GM12878 (cell line): Measurements from ENCODE around the gene NRG2.

Source experiments
- NFYA ChIP-seq: IDR thresholded peaks from 2 replicates; pipeline ENCODE4 v1.6.1; 2011; ENCODE audit warnings: low read depth, mild to moderate bottlenecking, low read length, improper control_type of control experiment, borderline replicate concordance
- POLR2A ChIP-seq: IDR thresholded peaks from 2 replicates; pipeline ENCODE4 v1.6.1; 2011; ENCODE audit warnings: low read depth, mild to moderate bottlenecking, low read length
- POLR2AphosphoS2 ChIP-seq: IDR thresholded peaks from 2 replicates; pipeline ENCODE4 v1.6.1; 2011; ENCODE audit warnings: low read depth, mild to moderate bottlenecking, low read length, improper control_type of control experiment, moderate library complexity
- RBBP5 ChIP-seq: fragments of 200-600 bp; sonication (generic); conservative IDR thresholded peaks from 2 replicates; pipeline ENCODE4 v1.6.1; 2016
- RFX5 ChIP-seq: IDR thresholded peaks from 2 replicates; pipeline ENCODE4 v1.6.1; 2011; ENCODE audit warnings: low read depth, low read length, improper control_type of control experiment
- SPI1 ChIP-seq: IDR thresholded peaks from 2 replicates; pipeline ENCODE4 v1.6.1; 2011; ENCODE audit warnings: low read depth, mild to moderate bottlenecking, low read length, moderate library complexity, borderline replicate concordance; ENCODE audit not compliant: insufficient read depth
- ZNF274 ChIP-seq: IDR thresholded peaks from one replicate; pipeline ENCODE4 v1.8.0; 2011; ENCODE audit not compliant: insufficient read length, insufficient read depth
- TF ChIP-seq, protein P1 (sequence below), 3 experiments: IDR thresholded peaks in 2 of 3; conservative IDR thresholded peaks in 1 of 3; 2 replicates each; pipeline ENCODE4 v1.5.1; 2011; ENCODE audit warnings: low read depth in 3 of 3, low read length in 3 of 3, mild to moderate bottlenecking in 3 of 3, control low read depth in 2 of 3, moderate library complexity in 2 of 3, inconsistent platforms in 1 of 3, mixed read lengths in 1 of 3; ENCODE audit not compliant: control insufficient read depth in 2 of 3, insufficient read depth in 1 of 3; ENCODE audit errors: extremely low read depth in 1 of 3
- TF ChIP-seq, protein P2 (sequence below): fragments of 450-650 bp; IDR thresholded peaks from 2 replicates; pipeline ENCODE4 v1.6.1; 2016; ENCODE audit warnings: mild to moderate bottlenecking
- TF ChIP-seq, protein P3 (sequence below): IDR thresholded peaks from 2 replicates; pipeline ENCODE4 v1.6.1; 2012; ENCODE audit warnings: low read depth, low read length, improper control_type of control experiment

DNA sequence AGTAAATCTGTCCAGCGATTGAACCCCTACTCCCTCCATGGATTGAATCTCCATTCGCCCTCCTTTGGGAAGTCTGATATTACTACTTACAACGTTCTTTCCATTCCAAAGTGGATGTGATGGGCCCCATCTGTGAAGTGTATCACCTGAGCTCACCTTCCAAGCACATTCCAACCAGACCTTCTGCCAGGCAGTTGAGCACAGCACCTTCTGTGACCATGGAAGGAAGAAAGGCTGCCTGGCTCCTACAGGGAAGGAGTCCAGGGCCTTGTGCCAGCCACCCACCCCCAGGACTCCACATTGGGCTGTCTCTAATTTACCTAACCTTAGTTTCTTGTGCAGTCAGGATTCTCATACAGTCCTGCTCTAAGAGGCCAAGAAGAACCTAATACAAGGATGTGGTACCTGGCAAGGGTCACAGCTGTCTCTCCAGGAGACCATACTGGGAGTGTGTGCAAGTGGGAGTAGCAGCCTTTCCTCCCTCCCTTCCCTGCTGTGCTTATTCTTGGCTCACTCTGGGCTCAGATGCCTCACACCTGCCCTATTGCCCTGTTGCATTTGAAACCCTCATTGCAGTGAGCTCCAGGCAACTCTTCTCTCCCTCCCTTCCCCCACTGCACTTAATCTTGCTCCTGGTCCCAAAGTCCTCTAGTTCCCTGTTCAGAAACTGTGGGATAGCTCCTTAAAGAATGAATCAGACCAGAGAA, 116.1 kb downstream of the NRG2 start:
- TF ChIP-seq, protein P1, sequence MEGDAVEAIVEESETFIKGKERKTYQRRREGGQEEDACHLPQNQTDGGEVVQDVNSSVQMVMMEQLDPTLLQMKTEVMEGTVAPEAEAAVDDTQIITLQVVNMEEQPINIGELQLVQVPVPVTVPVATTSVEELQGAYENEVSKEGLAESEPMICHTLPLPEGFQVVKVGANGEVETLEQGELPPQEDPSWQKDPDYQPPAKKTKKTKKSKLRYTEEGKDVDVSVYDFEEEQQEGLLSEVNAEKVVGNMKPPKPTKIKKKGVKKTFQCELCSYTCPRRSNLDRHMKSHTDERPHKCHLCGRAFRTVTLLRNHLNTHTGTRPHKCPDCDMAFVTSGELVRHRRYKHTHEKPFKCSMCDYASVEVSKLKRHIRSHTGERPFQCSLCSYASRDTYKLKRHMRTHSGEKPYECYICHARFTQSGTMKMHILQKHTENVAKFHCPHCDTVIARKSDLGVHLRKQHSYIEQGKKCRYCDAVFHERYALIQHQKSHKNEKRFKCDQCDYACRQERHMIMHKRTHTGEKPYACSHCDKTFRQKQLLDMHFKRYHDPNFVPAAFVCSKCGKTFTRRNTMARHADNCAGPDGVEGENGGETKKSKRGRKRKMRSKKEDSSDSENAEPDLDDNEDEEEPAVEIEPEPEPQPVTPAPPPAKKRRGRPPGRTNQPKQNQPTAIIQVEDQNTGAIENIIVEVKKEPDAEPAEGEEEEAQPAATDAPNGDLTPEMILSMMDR (IDR thresholded peaks at IDR 0.05 in 2 of 3, conservative IDR thresholded peaks at IDR 0.05 in 1 of 3; ENCODE audit: control insufficient read depth in 2 of 3, extremely low read depth in 1 of 3, insufficient read depth in 1 of 3, low read depth in 3 of 3, low read length in 3 of 3) = no peak
- TF ChIP-seq RFX5 (no peak), POLR2A (no peak), POLR2AphosphoS2 (no peak), NFYA (no peak), RBBP5 (no peak), ZNF274 (no peak), SPI1 (no peak)
- TF ChIP-seq, protein P2, sequence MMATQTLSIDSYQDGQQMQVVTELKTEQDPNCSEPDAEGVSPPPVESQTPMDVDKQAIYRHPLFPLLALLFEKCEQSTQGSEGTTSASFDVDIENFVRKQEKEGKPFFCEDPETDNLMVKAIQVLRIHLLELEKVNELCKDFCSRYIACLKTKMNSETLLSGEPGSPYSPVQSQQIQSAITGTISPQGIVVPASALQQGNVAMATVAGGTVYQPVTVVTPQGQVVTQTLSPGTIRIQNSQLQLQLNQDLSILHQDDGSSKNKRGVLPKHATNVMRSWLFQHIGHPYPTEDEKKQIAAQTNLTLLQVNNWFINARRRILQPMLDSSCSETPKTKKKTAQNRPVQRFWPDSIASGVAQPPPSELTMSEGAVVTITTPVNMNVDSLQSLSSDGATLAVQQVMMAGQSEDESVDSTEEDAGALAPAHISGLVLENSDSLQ = no peak
- TF ChIP-seq, protein P3, sequence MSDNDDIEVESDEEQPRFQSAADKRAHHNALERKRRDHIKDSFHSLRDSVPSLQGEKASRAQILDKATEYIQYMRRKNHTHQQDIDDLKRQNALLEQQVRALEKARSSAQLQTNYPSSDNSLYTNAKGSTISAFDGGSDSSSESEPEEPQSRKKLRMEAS = no peak
